IPS DF 6.9 (cell line): Measurements from ENCODE around the gene SEMA3C.

Source experiments
- DNase-seq: peaks from one replicate; pipeline ENCODE4 v3.0.0-alpha.2; 2013; ENCODE audit warnings: low read depth, low spot score
- H3K27ac ChIP-seq: one replicate; pipeline ENCODE4 v1.5.1; 2013; ENCODE audit warnings: low read length, control low read depth
- H3K27me3 ChIP-seq: 2 replicates; pipeline ENCODE4 v1.6.1; 2013; ENCODE audit warnings: mild to moderate bottlenecking, low read length; ENCODE audit not compliant: control insufficient read depth, insufficient read depth
- H3K36me3 ChIP-seq: 2 replicates; pipeline ENCODE4 v1.6.1; 2013; ENCODE audit warnings: low read length; ENCODE audit not compliant: control insufficient read depth, insufficient read depth
- H3K4me1 ChIP-seq: 2 replicates; pipeline ENCODE4 v1.6.1; 2013; ENCODE audit warnings: low read length; ENCODE audit not compliant: control insufficient read depth, insufficient read depth
- H3K4me3 ChIP-seq: 2 replicates; pipeline ENCODE4 v1.5.1; 2013; ENCODE audit warnings: mild to moderate bottlenecking, low read length
- H3K9me3 ChIP-seq: 2 replicates; pipeline ENCODE4 v1.6.1; 2013; ENCODE audit warnings: low read length, inconsistent platforms; ENCODE audit not compliant: control insufficient read depth, insufficient read depth
- WGBS: extraction: QIAGEN DNeasy Blood & Tissue Kit; methylation state at CpG from one replicate; pipeline ENCODE4 v1.1.7; 2013; ENCODE audit warnings: mixed read lengths, missing lambda C conversion rate; ENCODE audit not compliant: insufficient read length, insufficient coverage; 5-methylcytosine and 5-hydroxymethylcytosine counted together

The SEMA3C gene

DNA sequence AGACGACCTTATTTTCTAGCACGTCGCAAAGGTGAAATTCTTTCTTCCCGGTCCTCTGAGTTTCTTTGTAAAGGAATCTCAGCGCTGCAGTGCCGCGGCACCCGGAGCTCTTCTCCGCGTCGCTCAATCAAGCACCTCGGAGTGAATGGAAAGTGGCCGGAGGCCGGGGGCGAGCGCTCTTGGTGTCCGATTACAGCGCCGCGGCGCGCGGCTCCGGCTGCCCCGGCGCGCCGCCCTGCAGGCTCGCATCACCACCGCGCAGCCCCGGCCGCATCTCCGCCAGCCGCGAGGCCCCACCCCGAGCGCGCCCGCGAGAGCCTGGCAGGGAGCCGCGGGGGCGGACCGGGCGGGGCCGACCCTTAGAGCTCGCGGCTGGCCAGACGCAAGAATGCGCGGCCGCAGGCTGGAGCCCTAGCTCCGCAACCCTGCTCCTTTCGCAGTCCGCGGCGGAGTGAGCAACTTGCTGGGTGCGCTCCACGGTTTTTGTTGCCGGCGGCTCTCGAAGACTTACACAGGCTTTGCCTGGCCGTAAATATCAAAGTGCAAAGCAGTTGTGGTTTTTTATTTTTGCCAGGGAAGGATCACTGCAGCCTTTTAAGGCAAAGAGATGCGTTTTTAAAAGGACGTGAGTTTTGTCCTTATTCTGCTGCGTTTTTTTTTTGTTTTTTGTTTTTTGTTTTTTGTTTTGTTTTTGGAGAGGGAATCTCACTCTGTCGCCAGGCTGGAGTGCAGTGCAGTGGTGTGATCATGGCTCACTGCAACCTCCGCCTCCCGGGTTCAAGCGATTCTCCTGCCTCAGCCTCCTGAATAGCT is at the start of gene SEMA3C:
Gene SEMA3C, minus strand, starts transcription at position 143 of the 813 bp plus-strand sequence. CDS start 2,270 bp downstream, outside the sequence.
- Histone ChIP-seq H3K36me3 (no peaks in the 10 kb centered on the region), H3K4me3 (peak within 1 kb of the TSS; percentile 34; the same call in 1 of the 2 replicates), H3K27ac (no peak within 1 kb of the TSS), H3K27me3 (no peaks in the 10 kb centered on the region), H3K9me3 (no peaks in the 10 kb centered on the region), H3K4me1 (no peaks in the 10 kb centered on the region)
- DNase-seq = peak; percentile 50
- WGBS = no CpG with 5 or more reads among the region's 71 CpGs

- Histone ChIP-seq H3K27ac (no peak overlapping the region), H3K36me3 (no peaks in the 10 kb centered on the region), H3K27me3 (no peaks in the 10 kb centered on the region), H3K9me3 (no peaks in the 10 kb centered on the region), H3K4me3 (no peak overlapping the region), H3K4me1 (no peaks in the 10 kb centered on the region)
- no CpG with 5 or more reads among the region's 2 CpGs for WGBS
- DNase-seq = no peak
These were observed 49.8 kb upstream of the SEMA3C start for GRCh38 chr7:80968606-80969005.

DNA sequence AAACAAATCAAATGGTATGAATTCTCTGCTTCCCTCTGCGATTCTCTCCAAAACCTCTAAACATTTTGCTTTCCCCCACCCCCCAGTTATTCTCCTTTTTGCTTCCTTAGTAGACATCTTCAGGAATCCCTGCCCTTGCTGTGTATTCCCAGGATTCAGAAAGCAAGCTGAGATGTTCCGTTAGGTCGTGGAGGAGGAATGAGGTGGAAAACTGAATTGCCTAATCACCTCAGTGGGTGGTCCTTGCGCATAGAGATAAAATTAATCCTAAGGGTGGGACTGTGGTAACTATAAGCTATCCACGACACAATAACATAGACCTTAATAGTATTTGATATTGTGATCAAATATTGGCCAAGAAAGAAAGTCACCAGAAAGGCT is 49.1 kb upstream of the SEMA3C start:
- DNase-seq = no peak
- no peaks in the 10 kb centered on the region for H3K36me3 ChIP-seq
- WGBS = no CpG with 5 or more reads among the region's 5 CpGs
- H3K27me3 ChIP-seq = no peaks in the 10 kb centered on the region
- H3K4me1 ChIP-seq = no peaks in the 10 kb centered on the region
- H3K27ac ChIP-seq = no peak overlapping the region
- no peaks in the 10 kb centered on the region for H3K9me3 ChIP-seq
- H3K4me3 ChIP-seq = no peak overlapping the region

DNA sequence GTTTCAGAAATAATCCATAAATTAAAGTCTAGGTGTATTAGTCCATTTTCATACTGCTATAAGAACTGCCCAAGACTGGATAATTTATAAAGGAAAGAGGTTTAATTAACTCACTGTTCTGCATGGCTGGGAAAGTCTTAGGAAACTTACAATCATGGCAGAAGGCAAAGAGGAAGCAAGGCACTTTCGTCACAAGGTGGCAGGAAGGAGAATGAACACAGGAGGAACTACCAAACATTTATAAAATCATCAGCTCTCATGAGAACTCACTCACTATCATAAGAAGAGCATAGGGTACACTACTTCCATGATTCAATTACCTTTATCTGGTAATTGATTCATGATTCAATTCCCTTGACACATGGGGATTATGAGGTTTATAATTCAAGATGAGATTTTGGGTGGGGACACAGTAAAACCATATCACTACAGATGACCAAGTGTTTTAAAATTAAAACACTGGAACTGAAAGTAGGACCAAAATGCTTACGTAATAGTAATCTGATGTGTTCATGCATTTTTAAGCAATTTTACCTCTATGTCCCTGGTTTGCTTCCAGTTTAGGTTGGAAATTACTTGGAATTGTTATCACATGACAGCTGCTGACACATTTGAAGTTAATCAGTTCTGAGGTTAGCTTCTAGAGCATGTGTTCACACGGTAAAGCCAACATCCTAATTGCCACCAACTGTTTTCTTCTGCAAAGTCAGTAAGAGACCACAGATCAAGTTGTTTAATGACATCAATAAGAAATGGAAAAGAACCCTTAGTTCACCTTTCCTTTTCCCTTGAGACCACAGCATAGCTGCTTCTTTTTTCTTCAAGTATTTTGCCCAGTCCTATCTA is 48.4 kb upstream of the SEMA3C start:
- H3K4me1 ChIP-seq = no peaks in the 10 kb centered on the region
- no peak for DNase-seq
- WGBS = no CpG with 5 or more reads among the region's 3 CpGs
- H3K36me3 ChIP-seq = no peaks in the 10 kb centered on the region
- no peak overlapping the region for H3K4me3 ChIP-seq
- H3K27ac ChIP-seq = no peak overlapping the region
- no peaks in the 10 kb centered on the region for H3K27me3 ChIP-seq
- H3K9me3 ChIP-seq = no peaks in the 10 kb centered on the region

- DNase-seq = no peak
These were observed 41.5 kb upstream of the SEMA3C start for GRCh38 chr7:80960244-80960795.

GRCh38 chr7:80957226-80957777 is 38.5 kb upstream of the SEMA3C start:
- no peak overlapping the region for H3K27ac ChIP-seq
- no peaks in the 10 kb centered on the region for H3K36me3 ChIP-seq
- no CpG with 5 or more reads among the region's 3 CpGs for WGBS
- H3K4me3 ChIP-seq = no peak overlapping the region
- no peaks in the 10 kb centered on the region for H3K9me3 ChIP-seq
- H3K4me1 ChIP-seq = no peaks in the 10 kb centered on the region
- no peaks in the 10 kb centered on the region for H3K27me3 ChIP-seq
- no peak for DNase-seq

More at GRCh38 chr7:80960244-80960795, 41.5 kb upstream of the SEMA3C start:
- no CpG with 5 or more reads among the region's 2 CpGs for WGBS
- H3K27ac ChIP-seq = no peak overlapping the region
- no peaks in the 10 kb centered on the region for H3K27me3 ChIP-seq
- no peaks in the 10 kb centered on the region for H3K4me1 ChIP-seq
- H3K36me3 ChIP-seq = no peaks in the 10 kb centered on the region
- H3K9me3 ChIP-seq = no peaks in the 10 kb centered on the region
- H3K4me3 ChIP-seq = no peak overlapping the region

DNA sequence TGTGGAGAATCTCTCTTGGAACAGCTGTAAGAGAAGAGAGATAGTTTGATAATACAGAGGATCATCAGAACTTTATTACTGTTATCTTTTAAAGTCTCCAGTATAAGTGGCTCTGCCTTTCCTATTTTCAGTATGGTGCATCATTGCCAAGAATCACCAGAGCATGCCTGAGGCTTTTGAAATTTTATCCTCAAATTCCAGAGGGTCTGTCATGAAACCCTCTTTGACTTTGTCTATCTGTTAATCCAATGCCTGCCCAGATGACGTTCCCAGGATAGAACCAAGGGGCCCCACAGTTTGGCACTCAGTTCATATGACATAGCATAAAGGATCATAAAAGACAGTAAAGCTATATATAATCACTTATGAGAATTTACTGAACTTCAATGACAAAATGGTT is 35.3 kb upstream of the SEMA3C start:
- no peaks in the 10 kb centered on the region for H3K4me1 ChIP-seq
- no CpG with 5 or more reads among the region's 1 CpG for WGBS
- no peak for DNase-seq
- no peaks in the 10 kb centered on the region for H3K9me3 ChIP-seq
- H3K27me3 ChIP-seq = no peaks in the 10 kb centered on the region
- no peak overlapping the region for H3K27ac ChIP-seq
- no peaks in the 10 kb centered on the region for H3K36me3 ChIP-seq
- no peak overlapping the region for H3K4me3 ChIP-seq

DNA sequence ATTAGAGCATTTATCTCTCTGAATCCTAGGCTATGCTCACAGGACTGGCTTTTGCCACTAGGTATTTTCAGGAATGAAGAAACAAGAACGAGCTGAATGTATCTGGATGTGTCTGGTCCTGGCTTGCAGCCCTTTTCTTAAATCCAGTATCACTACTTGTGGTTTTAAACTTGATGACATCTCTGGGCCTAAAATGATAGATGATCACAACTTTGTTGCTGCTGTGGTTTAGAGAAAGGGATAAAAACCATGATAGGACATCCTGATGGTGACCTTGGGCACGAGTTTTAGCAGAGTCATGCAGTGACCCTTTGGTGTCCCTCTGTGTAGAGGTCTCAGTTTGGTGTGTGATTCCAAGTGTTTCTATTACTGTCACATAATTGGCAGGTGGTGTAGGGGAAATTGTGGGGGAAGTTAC is 31.7 kb upstream of the SEMA3C start:
- Histone ChIP-seq H3K4me1 (no peaks in the 10 kb centered on the region), H3K4me3 (no peak overlapping the region), H3K27me3 (no peaks in the 10 kb centered on the region), H3K36me3 (no peaks in the 10 kb centered on the region), H3K9me3 (no peaks in the 10 kb centered on the region), H3K27ac (no peak overlapping the region)
- WGBS = no CpG with 5 or more reads among the region's 2 CpGs
- DNase-seq = no peak

DNA sequence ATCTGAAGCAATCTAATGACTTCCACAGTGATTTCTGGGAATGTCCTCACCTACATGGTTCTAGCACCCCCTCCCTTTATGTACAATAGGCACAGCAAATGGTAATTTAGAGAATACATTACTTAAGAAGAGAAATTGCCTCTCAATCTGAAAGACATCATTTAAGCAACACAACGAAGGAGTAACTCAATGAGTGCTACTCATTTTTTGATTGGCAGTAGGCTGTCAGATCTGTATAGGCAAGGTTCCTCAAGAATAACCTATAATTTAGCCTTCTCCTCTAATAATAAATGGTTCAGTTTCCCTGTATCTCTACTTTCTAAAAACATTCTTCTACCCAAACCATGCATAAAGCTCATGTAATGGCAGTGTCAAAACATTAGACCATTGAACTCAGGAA is 30.6 kb upstream of the SEMA3C start:
- no peaks in the 10 kb centered on the region for H3K36me3 ChIP-seq
- WGBS = no CpG with 5 or more reads among the region's 1 CpG
- H3K4me1 ChIP-seq = no peaks in the 10 kb centered on the region
- H3K4me3 ChIP-seq = no peak overlapping the region
- H3K9me3 ChIP-seq = no peaks in the 10 kb centered on the region
- no peak overlapping the region for H3K27ac ChIP-seq
- no peaks in the 10 kb centered on the region for H3K27me3 ChIP-seq
- DNase-seq = no peak

DNA sequence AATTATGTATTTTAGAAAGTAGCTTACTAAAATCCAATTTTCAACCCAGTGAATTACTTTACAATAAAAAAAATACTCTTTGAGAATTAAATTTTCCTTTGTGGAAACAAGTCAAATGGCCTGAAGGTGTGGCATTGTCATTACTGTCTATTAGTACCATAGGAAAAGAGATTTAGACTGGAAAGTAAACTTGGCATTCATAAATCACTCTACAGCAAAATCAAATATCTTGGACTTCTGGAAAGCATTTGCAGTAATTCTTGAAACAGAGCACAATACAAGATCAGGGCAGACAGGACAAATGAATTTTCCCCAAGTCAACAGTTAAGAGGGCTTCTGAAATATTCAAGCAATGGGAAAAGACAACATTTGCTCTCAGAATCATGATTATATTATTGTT is 28.0 kb upstream of the SEMA3C start:
- Histone ChIP-seq H3K4me1 (no peaks in the 10 kb centered on the region), H3K27me3 (no peaks in the 10 kb centered on the region), H3K4me3 (no peak overlapping the region), H3K27ac (no peak overlapping the region), H3K9me3 (no peaks in the 10 kb centered on the region), H3K36me3 (no peaks in the 10 kb centered on the region)
- no peak for DNase-seq
